GM12801 (cell line): ENCODE results near the gene PPP1R12B.

Experiments
- CTCF ChIP-seq: IDR thresholded peaks from one replicate; pipeline ENCODE4 v1.5.1; 2011; ENCODE audit warnings: control low read depth; ENCODE audit not compliant: insufficient read length; ENCODE audit errors: extremely low read depth

The PPP1R12B gene

GRCh38 chr1:202597090-202597761 is 248.7 kb downstream of the PPP1R12B start:
- no peak for TF ChIP-seq CTCF

GRCh38 chr1:202599669-202600431 is 251.4 kb downstream of the PPP1R12B start:
- no peak for TF ChIP-seq CTCF

- no peak for TF ChIP-seq CTCF
Measured at GRCh38 chr1:202600432-202601041, 252.0 kb downstream of the PPP1R12B start.

- no peak for TF ChIP-seq CTCF
Measured at GRCh38 chr1:202603435-202603834, 254.9 kb downstream of the PPP1R12B start.

GRCh38 chr1:202605515-202605914 is 257.0 kb downstream of the PPP1R12B start:
- TF ChIP-seq CTCF = no peak

GRCh38 chr1:202613571-202613970 is 265.1 kb downstream of the PPP1R12B start:
- no peak for TF ChIP-seq CTCF

- TF ChIP-seq CTCF = no peak
Measured at GRCh38 chr1:202615501-202616354, 267.2 kb downstream of the PPP1R12B start.
